Fibroblast of skin of left biceps (primary cell): ENCODE data around the gene ENO4.
A peak's percentile ranks its signal among the peaks of the same experiment; 100 is the strongest.

ENCODE experiments used
- DNase-seq, 2 experiments: peaks; one replicate each; pipeline ENCODE4 v3.0.0-alpha.2; 2013; ENCODE audit warnings: low read depth in 2 of 2

ENO4 gene

DNA sequence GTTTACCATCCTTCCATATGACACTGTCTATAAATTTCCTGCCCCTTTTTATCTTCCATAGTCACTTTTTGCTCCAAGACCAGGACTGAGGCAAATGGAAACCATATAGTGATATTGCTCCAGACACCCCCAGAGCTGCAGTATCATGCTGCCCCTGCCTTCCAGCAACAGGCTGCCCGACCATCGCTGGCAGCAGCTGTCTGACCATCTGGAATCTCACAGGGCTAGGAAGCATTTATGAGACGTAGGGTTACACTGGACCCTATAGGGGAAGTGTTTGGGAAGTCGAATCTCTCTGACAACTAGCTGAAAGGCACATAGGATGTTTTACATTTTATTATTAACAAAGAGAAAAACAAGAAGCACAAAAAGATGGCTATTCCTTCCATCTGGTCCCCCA lies 19.4 kb downstream of the ENO4 start:
- no peak for DNase-seq

DNA sequence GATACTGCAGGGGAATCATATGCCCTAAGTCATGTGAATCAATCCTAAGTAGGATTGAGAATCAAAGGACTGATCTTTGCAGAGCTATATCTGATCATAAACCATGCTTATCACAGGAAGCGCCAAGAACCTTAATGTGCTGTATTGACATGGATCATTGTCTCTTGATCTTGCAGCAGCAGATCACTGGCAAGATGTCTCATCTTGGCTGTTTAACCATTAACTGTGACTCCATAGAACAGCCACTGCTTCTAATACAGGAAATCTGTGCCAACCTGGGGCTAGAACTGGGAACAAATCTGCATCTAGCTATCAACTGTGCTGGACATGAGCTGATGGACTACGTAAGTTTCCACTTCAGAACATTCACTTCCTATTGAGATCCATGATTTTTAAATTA lies 21.6 kb downstream of the ENO4 start:
- DNase-seq: no peak

GRCh38 chr10:116873134-116873533 lies 23.8 kb downstream of the ENO4 start:
- no peak for DNase-seq

- DNase-seq: no peak
Observed at GRCh38 chr10:116875897-116876296, 26.6 kb downstream of the ENO4 start.

DNA sequence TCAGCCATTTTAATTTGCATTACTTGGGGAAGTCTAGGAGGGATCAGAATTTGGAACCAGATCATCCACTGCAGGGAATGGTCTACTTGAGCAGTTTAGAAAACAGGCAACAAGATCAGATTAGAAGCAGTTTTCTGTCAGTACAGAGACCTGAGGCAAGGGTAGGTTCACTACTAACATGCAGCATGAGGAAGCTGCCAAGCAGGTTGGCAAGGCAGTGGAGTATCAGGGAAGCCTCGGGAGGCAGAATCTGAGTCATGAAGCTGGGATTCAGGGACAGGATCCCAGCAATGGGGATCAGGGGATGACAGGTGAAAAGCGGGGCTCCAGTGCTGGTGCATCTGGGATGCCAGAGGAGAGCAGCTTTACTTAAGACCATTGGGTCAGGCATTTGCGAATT lies 28.1 kb downstream of the ENO4 start:
- no peak for DNase-seq

GRCh38 chr10:116878123-116878522 lies 28.8 kb downstream of the ENO4 start:
- no peak for DNase-seq

DNA sequence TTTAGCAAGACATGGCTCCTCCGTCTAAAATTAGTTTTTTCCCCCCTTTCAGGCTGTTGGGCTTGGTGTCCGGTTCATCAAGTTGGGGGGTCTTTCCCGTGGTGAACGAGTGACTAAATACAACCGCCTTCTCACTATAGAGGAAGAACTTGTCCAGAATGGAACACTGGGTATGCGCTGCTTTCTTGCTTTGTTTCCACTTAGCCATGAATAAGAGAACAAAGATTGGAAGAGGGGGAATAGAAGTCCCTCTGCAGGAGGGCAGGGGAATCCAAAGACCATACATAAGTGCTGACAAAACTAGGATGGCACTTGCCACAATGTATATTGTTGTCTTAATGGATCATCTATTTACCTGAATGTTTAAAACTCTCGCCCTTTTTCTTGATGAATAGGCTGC lies 30.5 kb downstream of the ENO4 start:
- no peak for DNase-seq

- DNase-seq: no peak
Observed at GRCh38 chr10:116880716-116881482, 31.6 kb downstream of the ENO4 start.

GRCh38 chr10:116882639-116883038 lies 33.3 kb downstream of the ENO4 start:
- DNase-seq: no peak

- DNase-seq: no peak
Observed at GRCh38 chr10:116886772-116887171, 37.5 kb downstream of the ENO4 start.

GRCh38 chr10:116888380-116889055 lies 39.2 kb downstream of the ENO4 start:
- peak; percentile 8 to 34 for DNase-seq

- DNase-seq: no peak
Observed at GRCh38 chr10:116889066-116889465, 39.8 kb downstream of the ENO4 start.

DNA sequence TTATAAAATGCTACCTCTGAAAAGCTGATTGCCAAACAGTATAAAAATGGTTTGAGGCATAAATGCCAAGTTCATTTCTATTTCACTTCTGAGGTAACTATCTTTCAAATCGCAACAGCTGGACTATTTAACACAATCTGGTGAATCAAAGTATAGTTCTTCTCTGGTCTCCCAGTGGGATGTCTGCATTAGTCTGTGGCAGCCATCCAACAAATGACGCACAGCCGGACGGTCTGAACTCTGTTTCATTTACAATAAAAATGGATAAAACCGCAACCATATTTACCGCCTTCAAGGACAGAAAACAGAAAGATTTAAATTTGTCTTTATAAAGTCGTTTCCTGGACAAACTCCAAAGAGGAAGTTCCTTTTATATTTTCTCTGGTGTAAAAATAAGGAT lies 41.9 kb downstream of the ENO4 start:
- peak; percentile 80 to 81 for DNase-seq

DNA sequence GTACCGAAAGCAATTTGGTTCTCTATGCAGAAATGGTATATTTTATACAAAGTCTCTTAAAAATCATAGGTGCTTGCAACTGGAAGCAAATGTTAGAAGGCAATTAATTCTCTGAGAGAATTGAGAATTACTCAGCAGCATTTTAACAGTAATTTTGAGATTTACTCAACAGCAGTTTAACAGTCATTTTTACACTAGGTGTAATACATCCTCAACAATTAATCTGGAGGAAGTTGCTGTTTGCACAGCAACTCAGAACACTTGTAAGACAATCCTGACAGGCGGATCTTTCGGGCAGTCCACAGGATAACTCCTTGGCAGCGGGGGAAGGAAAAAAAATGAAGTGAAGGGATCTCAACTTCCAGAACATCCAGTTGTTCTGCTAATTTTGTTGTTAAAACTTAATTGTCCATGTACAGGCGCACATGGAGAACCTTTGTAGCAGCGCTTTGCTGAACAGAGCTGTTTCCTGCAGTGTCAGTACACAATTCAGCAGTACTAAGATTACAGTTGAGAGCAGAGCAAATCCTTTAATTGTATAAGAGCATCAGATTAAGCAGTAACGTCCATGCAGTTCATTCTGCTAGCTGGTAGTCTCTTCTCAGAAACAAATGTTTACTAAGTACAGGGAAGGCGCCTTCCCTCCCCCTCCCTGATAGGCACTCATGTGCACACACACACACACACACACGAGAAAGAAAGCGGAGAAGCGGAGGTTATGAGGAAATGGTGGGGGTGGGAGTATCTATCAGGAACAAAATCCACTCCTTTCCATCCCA lies 43.8 kb downstream of the ENO4 start:
- DNase-seq: no peak

- DNase-seq: no peak
Observed at GRCh38 chr10:116893686-116894037, 44.4 kb downstream of the ENO4 start.

GRCh38 chr10:116899626-116900025 lies 50.3 kb downstream of the ENO4 start:
- DNase-seq: no peak

GRCh38 chr10:116905845-116906210 lies 56.5 kb downstream of the ENO4 start:
- DNase-seq: no peak

DNA sequence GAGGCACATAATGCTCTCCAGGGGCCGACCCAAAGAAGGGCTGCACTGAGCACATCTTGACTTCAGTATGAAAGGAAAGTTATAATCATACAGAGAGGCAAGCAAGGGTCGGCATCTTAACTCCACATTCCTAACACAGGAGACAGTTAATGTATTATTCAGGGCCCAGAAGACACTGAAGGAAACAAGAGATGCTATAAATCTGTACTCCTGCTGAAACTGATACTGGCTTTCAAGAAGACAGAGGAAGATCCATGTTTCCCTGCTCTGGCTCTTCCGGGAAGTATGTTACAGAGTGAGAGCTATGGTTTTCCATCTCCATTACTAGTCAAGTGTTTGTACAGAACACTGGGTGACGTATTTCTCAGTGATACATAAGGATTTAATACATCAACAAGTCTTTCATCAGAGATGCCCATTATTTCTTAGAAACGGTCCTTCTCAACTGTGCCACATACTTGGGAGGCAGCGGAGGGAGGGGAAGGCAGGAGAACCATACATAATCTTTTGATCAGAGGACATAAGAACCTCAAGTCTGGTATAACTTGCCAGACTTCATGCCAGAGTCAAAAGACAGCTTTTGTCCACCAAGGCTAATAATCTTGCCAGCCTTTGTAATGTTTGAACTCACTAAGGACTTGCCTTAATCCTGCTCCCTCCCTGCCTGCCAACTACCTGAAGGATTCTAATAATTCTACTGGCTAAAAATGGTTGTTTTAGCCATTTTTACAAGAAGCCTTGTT lies 58.1 kb downstream of the ENO4 start:
- no peak for DNase-seq

DNA sequence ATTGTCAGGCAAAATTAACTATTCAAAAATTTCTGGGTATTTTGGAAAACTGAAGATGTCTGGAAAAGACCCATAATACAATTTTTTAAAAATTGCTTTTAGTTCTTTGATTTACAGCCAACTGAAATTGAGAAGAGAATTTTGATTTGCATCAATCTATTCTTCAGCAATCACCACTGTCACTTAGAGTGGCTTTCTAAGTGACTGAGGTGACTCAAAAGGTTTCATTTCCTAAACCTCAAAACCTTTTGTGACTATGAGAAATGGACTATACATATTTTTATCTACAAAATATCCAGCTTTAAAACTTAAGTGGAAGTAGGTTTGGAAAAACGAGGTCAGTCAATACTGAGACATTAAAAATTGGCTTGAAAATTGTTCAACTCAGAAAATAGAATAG lies 60.0 kb downstream of the ENO4 start:
- no peak for DNase-seq

DNA sequence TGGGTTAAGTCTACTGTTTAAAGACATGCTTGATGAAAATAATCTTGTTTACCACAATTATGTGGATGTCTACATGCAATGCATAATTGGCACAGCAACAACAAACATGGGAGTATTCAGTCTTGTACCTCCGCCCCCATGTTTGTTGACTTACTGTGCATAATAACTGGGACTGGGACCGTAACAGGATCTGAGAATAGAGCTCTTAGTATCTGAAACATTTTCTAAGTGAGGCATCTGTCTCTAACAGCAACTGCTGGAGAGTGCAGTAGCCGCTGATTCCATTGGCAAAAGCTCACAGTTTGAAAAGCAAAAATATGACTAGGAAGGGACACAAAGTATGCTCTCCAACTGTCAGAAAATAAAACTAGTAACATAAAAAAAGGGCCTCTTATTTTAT lies 61.6 kb downstream of the ENO4 start:
- DNase-seq: no peak

DNA sequence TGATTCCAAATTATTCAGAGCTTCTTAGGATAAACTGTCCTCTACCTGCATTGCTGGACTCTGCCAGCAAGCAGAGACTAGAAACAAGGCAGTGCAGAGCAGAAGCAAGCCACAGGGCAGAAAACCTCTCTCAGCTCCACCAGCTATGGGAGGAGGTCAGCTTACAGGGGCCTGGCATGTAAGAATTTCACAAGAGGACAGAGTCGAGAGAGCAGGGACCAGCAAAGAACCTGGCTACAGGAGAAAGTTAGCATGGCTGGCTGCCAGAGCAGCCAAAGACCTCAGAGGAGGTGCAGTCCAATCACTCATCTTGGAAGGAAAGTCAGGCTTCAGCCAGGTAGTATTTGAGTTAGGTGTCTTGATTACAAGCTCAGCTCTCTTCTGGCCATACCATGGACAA lies 62.9 kb downstream of the ENO4 start:
- no peak for DNase-seq

DNA sequence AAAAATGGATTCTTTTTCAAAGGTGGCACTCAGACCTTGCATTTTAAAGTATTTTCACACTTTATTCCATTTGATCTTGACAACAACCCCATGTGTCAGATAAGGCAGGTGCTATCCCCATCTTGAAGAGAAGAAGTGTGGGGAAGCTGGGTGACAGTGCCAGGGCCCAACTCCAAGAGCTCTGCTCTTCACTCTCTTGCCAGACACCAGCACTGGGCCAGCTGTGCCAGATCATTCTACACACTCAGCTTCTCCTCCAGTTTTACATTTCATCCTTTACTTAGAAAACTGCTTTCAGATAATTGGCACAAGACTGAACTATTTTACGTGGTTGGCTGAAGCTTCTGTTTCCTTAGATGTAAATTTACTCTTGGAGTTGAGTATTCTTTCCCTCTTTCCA lies 64.4 kb downstream of the ENO4 start:
- DNase-seq: no peak
